GM23338 (cell line): Measurements from ENCODE around the gene CPNE1. TPM values are rescaled to one million over a fixed set of nuclear protein-coding genes. Genes with fewer than 3 reads are reported as not detected.

ENCODE experiments used
- ATAC-seq: fragments of 200-7000 bp; cut with Tn5 transposase; 3 replicates; pipeline ENCODE4 v1.9.1; 2020
- DNase-seq: peaks from one replicate; pipeline ENCODE4 v3.0.0-alpha.2; 2015; ENCODE audit warnings: low spot score
- H2AFZ ChIP-seq: fragments of 200-600 bp; sonication (generic); 2 replicates; pipeline ENCODE4 v1.8.0; 2016; ENCODE audit warnings: antibody characterized with exemption, mild to moderate bottlenecking, moderate library complexity
- H3F3A ChIP-seq: fragments of 200-600 bp; sonication (generic); replicated peaks from 2 replicates; pipeline ENCODE4 v1.8.0; 2017; ENCODE audit warnings: antibody characterized with exemption, mixed run types, low read depth
- H3K27ac ChIP-seq: fragments of 200-600 bp; sonication (generic); 2 replicates; pipeline ENCODE4 v1.6.1; 2016; ENCODE audit warnings: low read depth
- H3K27me3 ChIP-seq: fragments of 200-600 bp; sonication (generic); 2 replicates; pipeline ENCODE4 v1.8.0; 2016; ENCODE audit warnings: mild to moderate bottlenecking, mixed run types, moderate library complexity; ENCODE audit not compliant: insufficient read depth
- H3K36me3 ChIP-seq: fragments of 200-600 bp; sonication (generic); 2 replicates; pipeline ENCODE4 v1.8.0; 2016; ENCODE audit warnings: mild to moderate bottlenecking; ENCODE audit not compliant: insufficient read depth
- H3K4me1 ChIP-seq: fragments of 200-600 bp; sonication (generic); 2 replicates; pipeline ENCODE4 v1.8.0; 2016; ENCODE audit warnings: mild to moderate bottlenecking, moderate library complexity; ENCODE audit not compliant: insufficient read depth
- H3K4me2 ChIP-seq: fragments of 200-600 bp; sonication (generic); 2 replicates; pipeline ENCODE4 v1.7.1; 2017; ENCODE audit warnings: mixed run types
- H3K4me3 ChIP-seq: fragments of 200-600 bp; sonication (generic); 2 replicates; pipeline ENCODE4 v1.6.1; 2016; ENCODE audit warnings: mixed run types
- H3K79me2 ChIP-seq: fragments of 200-600 bp; sonication (generic); replicated peaks from 2 replicates; pipeline ENCODE4 v1.8.0; 2017; ENCODE audit warnings: mild to moderate bottlenecking; ENCODE audit not compliant: insufficient read depth
- H3K9me2 ChIP-seq: fragments of 200-600 bp; sonication (generic); 2 replicates; pipeline ENCODE4 v1.8.0; 2017; ENCODE audit not compliant: insufficient read depth
- H4K20me1 ChIP-seq: fragments of 200-600 bp; sonication (generic); replicated peaks from 2 replicates; pipeline ENCODE4 v1.8.0; 2017; ENCODE audit warnings: mild to moderate bottlenecking; ENCODE audit not compliant: insufficient read depth
- H3K27ac Mint-ChIP-seq: 2 replicates; pipeline ENCODE4 v1.8.0; 2020; ENCODE audit warnings: inconsistent platforms, mild to moderate bottlenecking, moderate library complexity, mixed read lengths
- H3K27me3 Mint-ChIP-seq: 3 replicates; pipeline ENCODE4 v1.8.0; 2022; ENCODE audit warnings: low read depth, mild to moderate bottlenecking, moderate library complexity, mixed read lengths, inconsistent platforms; ENCODE audit not compliant: insufficient read depth, poor library complexity
- H3K36me3 Mint-ChIP-seq: 3 replicates; pipeline ENCODE4 v1.8.0; 2021; ENCODE audit warnings: low read depth, mild to moderate bottlenecking, inconsistent platforms, moderate library complexity, mixed read lengths
- H3K4me1 Mint-ChIP-seq: 3 replicates; pipeline ENCODE4 v1.8.0; 2020; ENCODE audit warnings: mild to moderate bottlenecking, inconsistent platforms, mixed read lengths
- H3K4me3 Mint-ChIP-seq: 3 replicates; pipeline ENCODE4 v1.8.0; 2021; ENCODE audit warnings: moderate library complexity, mild to moderate bottlenecking, inconsistent platforms, mixed read lengths
- H3K9me3 Mint-ChIP-seq: 3 replicates; pipeline ENCODE4 v1.8.0; 2020; ENCODE audit warnings: moderate library complexity, mild to moderate bottlenecking, inconsistent platforms, mixed read lengths
- EZH2phosphoT487 ChIP-seq: fragments of 200-600 bp; sonication (generic); IDR thresholded peaks from one replicate; pipeline ENCODE4 v1.8.1; 2018; ENCODE audit warnings: antibody characterized with exemption; ENCODE audit not compliant: unreplicated experiment
- JUNB ChIP-seq: IDR thresholded peaks from one replicate; pipeline ENCODE4 v1.6.1; 2016; ENCODE audit warnings: antibody characterized with exemption; ENCODE audit not compliant: unreplicated experiment
- NANOG ChIP-seq: IDR thresholded peaks from 2 replicates; pipeline ENCODE4 v1.6.1; 2016; ENCODE audit warnings: antibody characterized with exemption, borderline replicate concordance
- POLR2AphosphoS5 ChIP-seq: IDR thresholded peaks from 2 replicates; pipeline ENCODE4 v1.6.1; 2016; ENCODE audit warnings: antibody characterized with exemption, low read depth
- ZNF331 ChIP-seq: fragments of 250-450 bp; sonication (Bioruptor Pico); IDR thresholded peaks from 2 replicates; pipeline ENCODE4 v1.5.0; 2020; ENCODE audit warnings: low read depth, mild to moderate bottlenecking, moderate library complexity
- ZNF462 ChIP-seq: fragments of 250-450 bp; sonication (Bioruptor Pico); IDR thresholded peaks from 2 replicates; pipeline ENCODE4 v1.5.0; 2020; ENCODE audit warnings: mild to moderate bottlenecking, moderate library complexity
- polyA plus RNA-seq: library from polyadenylated mRNA; unstranded; fragments of >200 nt; fragmentation: Nextera tagmentation; extraction: Ambion mirVana; gene quantifications from 2 replicates; pipeline ENCODE4 v1.2.1, GENCODE V29; 2016
- total RNA-seq: library from RNA; depleted of rRNA; stranded (reverse); fragments of >200 nt; shearing (Covaris generic); gene quantifications from 2 replicates; pipeline ENCODE4 v1.2.3, GENCODE V29; 2014
- TF ChIP-seq, protein P1 (sequence below): IDR thresholded peaks from one replicate; pipeline ENCODE4 v1.6.1; 2018; ENCODE audit warnings: antibody characterized with exemption; ENCODE audit not compliant: unreplicated experiment

Gene CPNE1
- total and polyA plus RNA-seq, 2 experiments from 2014 or later = 189 to 196 TPM

- Mint-ChIP-seq H3K9me3 (no peaks in the 10 kb centered on the region), H3K4me1 (peaks cover 47% of the 10 kb centered on the region), H3K27ac (no peak overlapping the region), H3K4me3 (no peak overlapping the region), H3K27me3 (no peaks in the 10 kb centered on the region), H3K36me3 (no peaks in the 10 kb centered on the region)
- no peak overlapping the region for H3K4me3 ChIP-seq
- TF ChIP-seq POLR2AphosphoS5 (no peak), ZNF462 (CRISPR knock-in tag) (no peak), EZH2phosphoT487 (no peak), JUNB (no peak), ZNF331 (CRISPR knock-in tag) (no peak), NANOG (no peak)
- TF ChIP-seq, protein P1, sequence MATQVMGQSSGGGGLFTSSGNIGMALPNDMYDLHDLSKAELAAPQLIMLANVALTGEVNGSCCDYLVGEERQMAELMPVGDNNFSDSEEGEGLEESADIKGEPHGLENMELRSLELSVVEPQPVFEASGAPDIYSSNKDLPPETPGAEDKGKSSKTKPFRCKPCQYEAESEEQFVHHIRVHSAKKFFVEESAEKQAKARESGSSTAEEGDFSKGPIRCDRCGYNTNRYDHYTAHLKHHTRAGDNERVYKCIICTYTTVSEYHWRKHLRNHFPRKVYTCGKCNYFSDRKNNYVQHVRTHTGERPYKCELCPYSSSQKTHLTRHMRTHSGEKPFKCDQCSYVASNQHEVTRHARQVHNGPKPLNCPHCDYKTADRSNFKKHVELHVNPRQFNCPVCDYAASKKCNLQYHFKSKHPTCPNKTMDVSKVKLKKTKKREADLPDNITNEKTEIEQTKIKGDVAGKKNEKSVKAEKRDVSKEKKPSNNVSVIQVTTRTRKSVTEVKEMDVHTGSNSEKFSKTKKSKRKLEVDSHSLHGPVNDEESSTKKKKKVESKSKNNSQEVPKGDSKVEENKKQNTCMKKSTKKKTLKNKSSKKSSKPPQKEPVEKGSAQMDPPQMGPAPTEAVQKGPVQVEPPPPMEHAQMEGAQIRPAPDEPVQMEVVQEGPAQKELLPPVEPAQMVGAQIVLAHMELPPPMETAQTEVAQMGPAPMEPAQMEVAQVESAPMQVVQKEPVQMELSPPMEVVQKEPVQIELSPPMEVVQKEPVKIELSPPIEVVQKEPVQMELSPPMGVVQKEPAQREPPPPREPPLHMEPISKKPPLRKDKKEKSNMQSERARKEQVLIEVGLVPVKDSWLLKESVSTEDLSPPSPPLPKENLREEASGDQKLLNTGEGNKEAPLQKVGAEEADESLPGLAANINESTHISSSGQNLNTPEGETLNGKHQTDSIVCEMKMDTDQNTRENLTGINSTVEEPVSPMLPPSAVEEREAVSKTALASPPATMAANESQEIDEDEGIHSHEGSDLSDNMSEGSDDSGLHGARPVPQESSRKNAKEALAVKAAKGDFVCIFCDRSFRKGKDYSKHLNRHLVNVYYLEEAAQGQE = no peak
- no peaks in the 10 kb centered on the region for H3K9me2 ChIP-seq
- no peak for ATAC-seq
- H4K20me1 ChIP-seq = peaks cover 75% of the 10 kb centered on the region
- no peak overlapping the region for H3K4me2 ChIP-seq
- H3K27me3 ChIP-seq = no peaks in the 10 kb centered on the region
- no peak for DNase-seq
- 0 out of 2 replicates have a peak, but pooled peaks cover 3% of the 10 kb centered on the region for H3F3A ChIP-seq
- H3K79me2 ChIP-seq = peaks cover 99% of the 10 kb centered on the region
- peak overlapping the region; percentile 48; the same call in 1 of the 2 replicates for H3K27ac ChIP-seq
- H3K36me3 ChIP-seq = no peaks in the 10 kb centered on the region
- no peak overlapping the region for H2AFZ ChIP-seq
- peaks cover 29% of the 10 kb centered on the region; the same call in 1 of the 2 replicates for H3K4me1 ChIP-seq
Measured at GRCh38 chr20:35641743-35642142, 23.0 kb downstream of the CPNE1 start.
